WI38 (cell line): ENCODE data around the gene EXOC4.

ENCODE experiments used
- H3K4me3 ChIP-seq: 2 replicates; pipeline ENCODE4 v1.5.1; 2011; ENCODE audit warnings: low read depth, mild to moderate bottlenecking, control low read depth, low read length
- CTCF ChIP-seq: IDR thresholded peaks from 2 replicates; pipeline ENCODE4 v1.5.1; 2012; ENCODE audit warnings: low read depth, mild to moderate bottlenecking, control low read depth, low read length

Gene EXOC4

GRCh38 chr7:133932591-133932990 lies 679.7 kb downstream of the EXOC4 start:
- no peak overlapping the region for H3K4me3 ChIP-seq
- TF ChIP-seq CTCF: no peak

GRCh38 chr7:133934262-133934976 lies 681.5 kb downstream of the EXOC4 start:
- H3K4me3 ChIP-seq: no peak overlapping the region

GRCh38 chr7:133934977-133935330 lies 682.1 kb downstream of the EXOC4 start:
- no peak for TF ChIP-seq CTCF
- H3K4me3 ChIP-seq: no peak overlapping the region

More at GRCh38 chr7:133934262-133934976, 681.5 kb downstream of the EXOC4 start:
- no peak for TF ChIP-seq CTCF

GRCh38 chr7:133936074-133936473 lies 683.2 kb downstream of the EXOC4 start:
- TF ChIP-seq CTCF: no peak
- no peak overlapping the region for H3K4me3 ChIP-seq

- TF ChIP-seq CTCF: no peak
- no peak overlapping the region for H3K4me3 ChIP-seq
Observed at GRCh38 chr7:133937786-133938185, 684.9 kb downstream of the EXOC4 start.

- no peak for TF ChIP-seq CTCF
- no peak overlapping the region for H3K4me3 ChIP-seq
Observed at GRCh38 chr7:133940368-133940767, 687.5 kb downstream of the EXOC4 start.

- no peak for TF ChIP-seq CTCF
- no peak overlapping the region for H3K4me3 ChIP-seq
Observed at GRCh38 chr7:133941496-133941895, 688.6 kb downstream of the EXOC4 start.
